ENCODE data around the gene NFIC. TPM values are rescaled to one million over a fixed set of nuclear protein-coding genes. Genes with fewer than 3 reads are reported as not detected.

The NFIC gene
- total RNA-seq, 4 donors from 2014 or later = 76.2 to 183 (median 132) TPM

DNA sequence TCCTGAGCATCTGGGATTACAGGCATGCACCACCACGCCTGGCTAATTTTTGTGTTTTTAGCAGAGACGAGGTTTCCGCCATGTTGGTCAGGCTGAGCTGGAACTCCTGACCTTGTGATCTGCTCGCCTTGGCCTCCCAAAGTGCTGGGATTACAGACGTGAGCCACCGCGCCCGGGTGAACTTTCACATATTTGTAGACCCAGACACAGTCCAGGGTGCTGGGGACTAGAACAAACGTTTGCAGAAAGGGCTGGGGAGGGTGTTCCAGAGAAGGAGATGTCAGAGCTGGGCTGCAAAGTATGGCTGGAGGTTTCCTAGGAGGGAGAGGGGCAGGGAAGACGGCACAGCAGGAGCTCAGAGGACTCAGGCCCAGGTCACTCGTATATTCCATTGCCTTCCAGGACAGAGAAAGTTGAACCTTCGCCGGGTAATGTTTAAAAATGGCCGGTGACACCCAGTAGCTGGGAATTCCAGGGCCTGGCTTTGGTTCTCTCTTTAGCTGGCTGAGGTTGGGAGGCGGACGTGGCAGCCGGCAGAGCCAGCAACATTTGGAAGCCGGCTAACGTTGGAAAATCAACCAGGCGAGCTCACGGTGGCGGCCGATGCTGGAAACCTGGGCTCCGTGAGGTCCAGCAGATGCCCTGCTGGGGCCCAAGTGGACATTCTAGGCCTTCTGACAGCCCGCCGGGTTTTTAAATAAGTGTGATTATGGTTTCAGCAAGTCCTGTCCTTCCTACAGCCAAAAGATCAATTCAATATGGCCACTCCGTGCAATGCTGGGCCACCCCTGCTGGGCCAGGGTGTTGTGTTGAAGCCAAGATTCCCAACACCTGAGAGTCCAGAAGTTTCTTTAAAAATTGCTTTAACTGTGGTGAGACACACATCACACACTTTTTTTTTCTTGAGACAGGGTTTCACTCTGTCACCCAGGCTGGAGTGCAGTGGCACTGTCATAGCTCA lies 41.5 kb downstream of the NFIC start:
- WGBS, 2 donors = 44 to 53% methylated on average over 20 to 25 of the region's 27 CpGs
- intact Hi-C loops (cut with DNase I) = loop anchor here (2.0 kb wide), 1 partner anchor 19 kb away; no protein-coding TSS in a partner anchor
- H3K36me3 ChIP-seq = no peaks in the 10 kb centered on the region
- H3K27ac ChIP-seq = peak overlapping the region; percentile 84 to 92 (median 90)
- no peak overlapping the region for H3K4me3 ChIP-seq (replicated peaks in 1 of 3)
- no peaks in the 10 kb centered on the region for H3K27me3 ChIP-seq
- peaks cover 61 to 68% of the 10 kb centered on the region in 2 donors for H3K4me1 ChIP-seq
- peak; percentile 48 to 57 for DNase-seq
- H3K9me3 ChIP-seq = no peaks in the 10 kb centered on the region
- TF ChIP-seq CTCF (IDR thresholded peaks at IDR 0.05) (no peak), POLR2A (IDR thresholded peaks at IDR 0.05) (no peak)

- DNase-seq = no peak
- H3K27ac ChIP-seq = peak overlapping the region; percentile 84 to 92 (median 90)
- H3K4me3 ChIP-seq (replicated peaks in 1 of 3) = no peak overlapping the region
- no peak for TF ChIP-seq CTCF (IDR thresholded peaks at IDR 0.05)
- no peak for TF ChIP-seq POLR2A (IDR thresholded peaks at IDR 0.05)
- intact Hi-C loops (cut with DNase I) = loop anchor here (2.0 kb wide), 1 partner anchor 18 kb away; no protein-coding TSS in a partner anchor
- H3K9me3 ChIP-seq = no peaks in the 10 kb centered on the region
- peaks cover 52 to 57% of the 10 kb centered on the region in 2 donors for H3K4me1 ChIP-seq
- H3K36me3 ChIP-seq = no peaks in the 10 kb centered on the region
- 80 to 83% methylated on average over 11 of the region's 11 CpGs for WGBS, 2 donors
- no peaks in the 10 kb centered on the region for H3K27me3 ChIP-seq
Measured at GRCh38 chr19:3408996-3409345, 42.6 kb downstream of the NFIC start.

- H3K4me3 ChIP-seq (replicated peaks in 1 of 3) = no peak overlapping the region
- H3K27ac ChIP-seq = peak overlapping the region; percentile 84 to 92 (median 90)
- no peaks in the 10 kb centered on the region for H3K36me3 ChIP-seq
- H3K9me3 ChIP-seq = no peaks in the 10 kb centered on the region
- TF ChIP-seq CTCF (IDR thresholded peaks at IDR 0.05) (no peak), POLR2A (IDR thresholded peaks at IDR 0.05) (peak in 1 of 2 donors; percentile 38)
- no peaks in the 10 kb centered on the region for H3K27me3 ChIP-seq
- WGBS, 2 donors = 45 to 49% methylated on average over 12 to 21 of the region's 30 CpGs
- H3K4me1 ChIP-seq = peaks cover 48 to 52% of the 10 kb centered on the region in 2 donors
- intact Hi-C loops (cut with DNase I) = loop anchor here (2.0 kb wide), 1 partner anchor 17 kb away; no protein-coding TSS in a partner anchor
- DNase-seq = peak; percentile 95 to 96
Measured at GRCh38 chr19:3409346-3410064, 43.1 kb downstream of the NFIC start.

- intact Hi-C loops (cut with DNase I) = no loop called here
- peaks cover 32 to 34% of the 10 kb centered on the region in 2 donors for H3K4me1 ChIP-seq
Measured at GRCh38 chr19:3411636-3412035, 45.3 kb downstream of the NFIC start.

More at GRCh38 chr19:3411636-3412035, 45.3 kb downstream of the NFIC start:
- Histone ChIP-seq H3K36me3 (no peaks in the 10 kb centered on the region), H3K27ac (no peak overlapping the region), H3K9me3 (no peaks in the 10 kb centered on the region), H3K27me3 (no peaks in the 10 kb centered on the region), H3K4me3 (replicated peaks in 1 of 3) (no peak overlapping the region)
- 89 to 91% methylated on average over 11 to 13 of the region's 13 CpGs for WGBS, 2 donors
- DNase-seq = no peak
- TF ChIP-seq POLR2A (IDR thresholded peaks at IDR 0.05) = no peak
- no peak for TF ChIP-seq CTCF (IDR thresholded peaks at IDR 0.05)
